ENCODE measurements around the gene CFAP74.

CFAP74 gene

GRCh38 chr1:1966071-1966740 lies 37.4 kb downstream of the CFAP74 start:
- DNase-seq (ENCODE audit: extremely low spot score): no peak
- ChIA-PET POLR2A (no interaction called here), CTCF (interaction anchor here (1.4 kb wide), 1 partner anchor 19 kb away, joined by 4 read pairs; no protein-coding TSS in a partner anchor)
- TF ChIP-seq CTCF (IDR thresholded peaks at IDR 0.05; ENCODE audit: control extremely low read depth, extremely low read depth, low read depth, missing control alignments): no peak

- no peak for TF ChIP-seq CTCF (IDR thresholded peaks at IDR 0.05; ENCODE audit: control extremely low read depth, extremely low read depth, low read depth, missing control alignments)
- POLR2A ChIA-PET: no interaction called here
- no peak for DNase-seq (ENCODE audit: extremely low spot score)
- CTCF ChIA-PET: interaction anchor here (1.4 kb wide), 1 partner anchor 18 kb away, joined by 4 read pairs; no protein-coding TSS in a partner anchor
Measured at GRCh38 chr1:1965546-1965945, 38.0 kb downstream of the CFAP74 start.

GRCh38 chr1:1964811-1965210 lies 38.8 kb downstream of the CFAP74 start:
- ChIA-PET CTCF (interaction anchor here (1.4 kb wide), 1 partner anchor 18 kb away, joined by 4 read pairs; no protein-coding TSS in a partner anchor), POLR2A (no interaction called here)
- TF ChIP-seq CTCF (IDR thresholded peaks at IDR 0.05; ENCODE audit: control extremely low read depth, extremely low read depth, low read depth, missing control alignments): no peak
- DNase-seq (ENCODE audit: extremely low spot score): no peak

GRCh38 chr1:1963570-1963969 lies 40.0 kb downstream of the CFAP74 start:
- no peak for DNase-seq (ENCODE audit: extremely low spot score)
- TF ChIP-seq CTCF (IDR thresholded peaks at IDR 0.05; ENCODE audit: control extremely low read depth, extremely low read depth, low read depth, missing control alignments): no peak
- POLR2A ChIA-PET: no interaction called here
- CTCF ChIA-PET: no interaction called here

GRCh38 chr1:1962752-1963151 lies 40.8 kb downstream of the CFAP74 start:
- TF ChIP-seq CTCF (IDR thresholded peaks at IDR 0.05; ENCODE audit: control extremely low read depth, extremely low read depth, low read depth, missing control alignments): no peak
- CTCF ChIA-PET: interaction anchor here (1.4 kb wide), 1 partner anchor 82 kb away, joined by 3 read pairs; no protein-coding TSS in a partner anchor
- POLR2A ChIA-PET: no interaction called here
- no peak for DNase-seq (ENCODE audit: extremely low spot score)

GRCh38 chr1:1960480-1961196 lies 42.9 kb downstream of the CFAP74 start:
- ChIA-PET CTCF (interaction anchor here (0.8 to 3.2 kb wide), 7 partner anchors 8 to 86 kb away, joined by 3 to 12 read pairs (median 6); no protein-coding TSS in a partner anchor), POLR2A (no interaction called here)
- DNase-seq (ENCODE audit: extremely low spot score): no peak
- no peak for TF ChIP-seq CTCF (IDR thresholded peaks at IDR 0.05; ENCODE audit: control extremely low read depth, extremely low read depth, low read depth, missing control alignments)
